Parathyroid adenoma (tissue), 2 donors: ENCODE results near the gene XKR8.
A peak's percentile ranks its signal among the peaks of the same experiment; 100 is the strongest.

Experiments used
- H2AFZ ChIP-seq: fragments of 300-600 bp; sonication (generic); one replicate; pipeline ENCODE4 v1.7.0; 2017; ENCODE audit warnings: antibody characterized with exemption, mild to moderate bottlenecking
- H3K27ac ChIP-seq: fragments of 300-600 bp; sonication (generic); one replicate; pipeline ENCODE4 v1.7.0; 2017
- H3K27me3 ChIP-seq: fragments of 300-600 bp; sonication (generic); one replicate; pipeline ENCODE4 v1.7.0; 2017; ENCODE audit warnings: low read length; ENCODE audit not compliant: control insufficient read depth, insufficient read depth
- H3K36me3 ChIP-seq: fragments of 300-600 bp; sonication (generic); one replicate; pipeline ENCODE4 v1.7.0; 2017; ENCODE audit warnings: low read length; ENCODE audit not compliant: control insufficient read depth, insufficient read depth
- H3K4me1 ChIP-seq: fragments of 300-600 bp; sonication (generic); one replicate; pipeline ENCODE4 v1.7.0; 2017; ENCODE audit warnings: control low read depth
- H3K4me2 ChIP-seq: fragments of 300-600 bp; sonication (generic); one replicate; pipeline ENCODE4 v1.7.0; 2017; ENCODE audit warnings: low read length
- H3K4me3 ChIP-seq: fragments of 300-600 bp; sonication (generic); one replicate; pipeline ENCODE4 v1.7.0; 2017; ENCODE audit warnings: low read depth, low read length
- H3K79me2 ChIP-seq: fragments of 300-600 bp; sonication (generic); one replicate; pipeline ENCODE4 v1.7.0; 2017; ENCODE audit warnings: control low read depth
- H3K9ac ChIP-seq: fragments of 300-600 bp; sonication (generic); one replicate; pipeline ENCODE4 v1.7.0; 2017; ENCODE audit warnings: mild to moderate bottlenecking
- H3K9me3 ChIP-seq: fragments of 300-600 bp; sonication (generic); one replicate; pipeline ENCODE4 v1.7.0; 2017; ENCODE audit warnings: low read length; ENCODE audit not compliant: control insufficient read depth
- CTCF ChIP-seq: fragments of 300-600 bp; sonication (generic); IDR thresholded peaks from one replicate; pipeline ENCODE4 v1.7.0; 2017; ENCODE audit warnings: antibody characterized with exemption, mild to moderate bottlenecking
- donor health status: primary hyperparathyroidism.

Gene XKR8

GRCh38 chr1:27928216-27928954, 31.4 kb upstream of the XKR8 start:
- no peak overlapping the region for H3K4me3 ChIP-seq
- no peaks in the 10 kb centered on the region for H3K4me1 ChIP-seq
- no peak overlapping the region for H3K27ac ChIP-seq
- H3K9ac ChIP-seq: no peak overlapping the region
- no peaks in the 10 kb centered on the region for H3K9me3 ChIP-seq
- H3K4me2 ChIP-seq: no peak overlapping the region
- TF ChIP-seq CTCF: no peak
- no peaks in the 10 kb centered on the region for H3K27me3 ChIP-seq
- H3K79me2 ChIP-seq: no peaks in the 10 kb centered on the region
- H3K36me3 ChIP-seq: no peaks in the 10 kb centered on the region
- H2AFZ ChIP-seq: no peak overlapping the region

- no peaks in the 10 kb centered on the region for H3K36me3 ChIP-seq
- no peak overlapping the region for H2AFZ ChIP-seq
- no peak for TF ChIP-seq CTCF
- H3K27ac ChIP-seq: no peak overlapping the region
- no peaks in the 10 kb centered on the region for H3K27me3 ChIP-seq
- H3K4me2 ChIP-seq: no peak overlapping the region
- H3K9ac ChIP-seq: no peak overlapping the region
- H3K4me1 ChIP-seq: peaks cover 2% of the 10 kb centered on the region
- H3K4me3 ChIP-seq: no peak overlapping the region
- no peaks in the 10 kb centered on the region for H3K79me2 ChIP-seq
- H3K9me3 ChIP-seq: no peaks in the 10 kb centered on the region
Observed at GRCh38 chr1:27931184-27931583, 28.6 kb upstream of the XKR8 start.

GRCh38 chr1:27931759-27932158, 28.0 kb upstream of the XKR8 start:
- no peak overlapping the region for H2AFZ ChIP-seq
- no peak overlapping the region for H3K27ac ChIP-seq
- no peaks in the 10 kb centered on the region for H3K79me2 ChIP-seq
- H3K27me3 ChIP-seq: no peaks in the 10 kb centered on the region
- no peak overlapping the region for H3K4me2 ChIP-seq
- no peak for TF ChIP-seq CTCF
- no peaks in the 10 kb centered on the region for H3K9me3 ChIP-seq
- H3K4me1 ChIP-seq: peaks cover 2% of the 10 kb centered on the region
- no peaks in the 10 kb centered on the region for H3K36me3 ChIP-seq
- H3K9ac ChIP-seq: no peak overlapping the region
- H3K4me3 ChIP-seq: no peak overlapping the region

GRCh38 chr1:27934818-27935549, 24.8 kb upstream of the XKR8 start, which contains the start of gene SMPDL3B:
Gene SMPDL3B (plus strand): TSS chr1:27935000. CDS start chr1:27935184, 184 bp downstream.
- TF ChIP-seq CTCF: no peak
- H3K27ac ChIP-seq: no peak within 1 kb of the TSS
- H3K4me3 ChIP-seq: peak within 1 kb of the TSS; percentile 41
- H3K9ac ChIP-seq: no peak within 1 kb of the TSS
- no peaks in the 10 kb centered on the region for H3K36me3 ChIP-seq
- H2AFZ ChIP-seq: peak within 1 kb of the TSS; percentile 75
- H3K27me3 ChIP-seq: no peaks in the 10 kb centered on the region
- H3K9me3 ChIP-seq: no peaks in the 10 kb centered on the region
- no peaks in the 10 kb centered on the region for H3K79me2 ChIP-seq
- H3K4me2 ChIP-seq: peak within 1 kb of the TSS; percentile 76
- H3K4me1 ChIP-seq: peaks cover 2% of the 10 kb centered on the region
